Natural killer cell (primary cell): ENCODE results near the gene TMEM150C. TPM values are rescaled to one million over a fixed set of nuclear protein-coding genes. Genes with fewer than 3 reads are reported as not detected.

Experiments used
- ATAC-seq, 3 donors: fragments of 150-1000 bp in 2 of 3; fragments of 200-7000 bp in 1 of 3; cut with Tn5 transposase; 1 replicate in 1 of 3; 2 replicates in 2 of 3; pipeline ENCODE4 v1.10.0; 2021; ENCODE audit warnings: mild to moderate bottlenecking in 2 of 3, moderate library complexity in 2 of 3
- DNase-seq, 2 donors: peaks; one replicate each; pipeline versions ENCODE4 v3.0.0 to v3.0.0-alpha.2; 2013 to 2021; ENCODE audit warnings: mixed read lengths in 1 of 2
- H3K27ac ChIP-seq: one replicate; pipeline ENCODE4 v1.5.1; 2013; ENCODE audit warnings: mild to moderate bottlenecking, low read length
- H3K27me3 ChIP-seq: one replicate; pipeline ENCODE4 v1.6.1; 2013; ENCODE audit warnings: low read length; ENCODE audit not compliant: control insufficient read depth, insufficient read depth
- H3K36me3 ChIP-seq: one replicate; pipeline ENCODE4 v1.6.1; 2013; ENCODE audit warnings: low read length; ENCODE audit not compliant: control insufficient read depth, insufficient read depth
- H3K4me1 ChIP-seq: one replicate; pipeline ENCODE4 v1.6.1; 2013; ENCODE audit warnings: low read length; ENCODE audit not compliant: control insufficient read depth, insufficient read depth
- H3K4me3 ChIP-seq: one replicate; pipeline ENCODE4 v1.5.1; 2013; ENCODE audit warnings: low read length
- H3K9me3 ChIP-seq: one replicate; pipeline ENCODE4 v1.6.1; 2013; ENCODE audit warnings: low read length; ENCODE audit not compliant: control insufficient read depth, insufficient read depth
- H3K27ac Mint-ChIP-seq, 2 donors: one replicate each; pipeline ENCODE4 v1.8.0; 2022; ENCODE audit warnings: mild to moderate bottlenecking in 2 of 2, mixed read lengths in 2 of 2, moderate library complexity in 1 of 2
- H3K27me3 Mint-ChIP-seq, 2 donors: one replicate each; pipeline ENCODE4 v1.8.0; 2022; ENCODE audit warnings: low read depth in 2 of 2, mixed read lengths in 2 of 2
- H3K36me3 Mint-ChIP-seq: one replicate; pipeline ENCODE4 v1.8.0; 2022; ENCODE audit warnings: mixed read lengths
- H3K4me1 Mint-ChIP-seq, 2 donors: one replicate each; pipeline ENCODE4 v1.8.0; 2022; ENCODE audit warnings: mixed read lengths in 2 of 2
- H3K4me3 Mint-ChIP-seq: one replicate; pipeline ENCODE4 v1.8.0; 2022; ENCODE audit warnings: mild to moderate bottlenecking, moderate library complexity, mixed read lengths
- H3K9me3 Mint-ChIP-seq, 2 donors: one replicate each; pipeline ENCODE4 v1.8.0; 2022; ENCODE audit warnings: mixed read lengths in 2 of 2
- WGBS: methylation state at CpG from one replicate; pipeline ENCODE4 v1.1.7; 2013; ENCODE audit warnings: missing lambda C conversion rate; ENCODE audit not compliant: insufficient coverage; 5-methylcytosine and 5-hydroxymethylcytosine counted together
- intact Hi-C: fragments of 100-400 bp; cut with micrococcal nuclease; formaldehyde crosslinking; loops from one replicate; pipeline ENCODE4 v1.14.2; 2022
- total RNA-seq, 4 donors: library from RNA; stranded (reverse); fragments of 120-200 nt in 1 of 4; gene quantifications; one replicate each; pipeline versions ENCODE4 v1.2.3 to v1.2.4, GENCODE V29; 2013 to 2022
- TF ChIP-seq, protein P1 (sequence below): fragments of 200-600 bp; IDR thresholded peaks from one replicate; pipeline ENCODE4 v1.8.0; 2022; ENCODE audit warnings: antibody characterized with exemption

The TMEM150C gene
- total RNA-seq, 3 donors from 2014 or later (not counting 1 experiment from before 2014, with no cell fraction given): not detected

DNA sequence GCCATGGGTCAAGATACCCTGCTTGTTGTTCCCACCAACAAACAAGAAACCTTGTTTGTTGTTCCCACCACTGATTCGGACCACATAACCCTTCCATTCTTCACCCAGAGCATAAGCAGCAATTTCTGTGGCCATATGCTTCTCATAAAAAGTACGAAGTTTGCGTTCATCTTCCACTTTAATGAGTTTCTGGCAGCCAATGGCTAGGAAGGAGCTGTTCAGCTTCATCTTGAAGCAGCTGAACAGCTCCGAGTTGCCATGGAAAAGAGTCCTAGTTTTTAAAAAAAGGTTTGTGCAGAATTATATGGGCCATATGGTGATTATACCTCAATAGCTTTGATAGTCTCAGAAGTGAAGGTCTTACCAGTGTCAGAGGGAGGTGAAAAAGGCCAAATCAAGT lies 66.1 kb downstream of the TMEM150C start:
- intact Hi-C loops: no loop called here
- no peaks in the 10 kb centered on the region for H3K4me1 ChIP-seq
- DNase-seq: no peak
- Mint-ChIP-seq H3K4me1 (no peaks in the 10 kb centered on the region), H3K27ac (no peak overlapping the region), H3K27me3 (no peaks in the 10 kb centered on the region), H3K9me3 (no peaks in the 10 kb centered on the region), H3K4me3 (no peak overlapping the region), H3K36me3 (no peaks in the 10 kb centered on the region)
- no peak for ATAC-seq
- 86% methylated on average over 4 of the region's 4 CpGs for WGBS
- no peaks in the 10 kb centered on the region for H3K9me3 ChIP-seq
- TF ChIP-seq, protein P1, sequence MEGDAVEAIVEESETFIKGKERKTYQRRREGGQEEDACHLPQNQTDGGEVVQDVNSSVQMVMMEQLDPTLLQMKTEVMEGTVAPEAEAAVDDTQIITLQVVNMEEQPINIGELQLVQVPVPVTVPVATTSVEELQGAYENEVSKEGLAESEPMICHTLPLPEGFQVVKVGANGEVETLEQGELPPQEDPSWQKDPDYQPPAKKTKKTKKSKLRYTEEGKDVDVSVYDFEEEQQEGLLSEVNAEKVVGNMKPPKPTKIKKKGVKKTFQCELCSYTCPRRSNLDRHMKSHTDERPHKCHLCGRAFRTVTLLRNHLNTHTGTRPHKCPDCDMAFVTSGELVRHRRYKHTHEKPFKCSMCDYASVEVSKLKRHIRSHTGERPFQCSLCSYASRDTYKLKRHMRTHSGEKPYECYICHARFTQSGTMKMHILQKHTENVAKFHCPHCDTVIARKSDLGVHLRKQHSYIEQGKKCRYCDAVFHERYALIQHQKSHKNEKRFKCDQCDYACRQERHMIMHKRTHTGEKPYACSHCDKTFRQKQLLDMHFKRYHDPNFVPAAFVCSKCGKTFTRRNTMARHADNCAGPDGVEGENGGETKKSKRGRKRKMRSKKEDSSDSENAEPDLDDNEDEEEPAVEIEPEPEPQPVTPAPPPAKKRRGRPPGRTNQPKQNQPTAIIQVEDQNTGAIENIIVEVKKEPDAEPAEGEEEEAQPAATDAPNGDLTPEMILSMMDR: no peak
- no peak overlapping the region for H3K27ac ChIP-seq
- no peaks in the 10 kb centered on the region for H3K27me3 ChIP-seq
- H3K36me3 ChIP-seq: no peaks in the 10 kb centered on the region
- no peak overlapping the region for H3K4me3 ChIP-seq

DNA sequence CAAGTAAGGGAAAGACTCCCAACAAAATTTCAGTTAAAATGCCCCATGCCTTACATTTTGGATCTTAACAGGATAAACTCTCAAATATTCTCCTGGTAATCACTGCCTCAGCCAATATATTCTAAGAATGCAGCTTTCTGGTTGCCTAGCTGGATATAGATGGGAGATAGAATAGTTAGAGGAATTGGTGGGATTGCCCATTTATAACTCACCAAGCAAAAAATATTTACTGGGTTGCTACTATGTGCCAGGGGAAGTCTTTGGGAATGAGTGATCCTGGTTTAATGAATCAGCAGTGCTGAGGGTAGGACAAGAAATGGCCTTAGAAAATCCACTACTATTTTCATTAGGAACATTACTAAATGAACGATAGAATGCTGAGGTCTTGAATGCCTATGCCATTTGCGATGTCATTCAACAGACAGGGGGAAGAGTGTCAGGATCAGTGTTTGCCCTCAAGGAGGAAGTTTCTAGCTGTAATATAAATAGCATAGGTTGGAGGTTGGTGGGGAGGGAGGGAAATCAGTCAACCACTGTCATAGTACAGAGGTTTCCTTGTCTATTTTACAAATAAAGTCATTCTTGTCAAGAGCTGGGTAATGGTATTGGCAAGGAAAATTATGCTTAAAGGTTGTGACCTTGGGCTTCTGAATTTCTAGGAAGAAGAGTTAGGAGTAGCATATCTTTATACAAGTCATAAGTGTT lies 67.9 kb downstream of the TMEM150C start:
- H3K27me3 Mint-ChIP-seq: no peaks in the 10 kb centered on the region
- H3K36me3 ChIP-seq: no peaks in the 10 kb centered on the region
- intact Hi-C loops: no loop called here
- no peak overlapping the region for H3K27ac ChIP-seq
- H3K9me3 ChIP-seq: no peaks in the 10 kb centered on the region
- H3K27me3 ChIP-seq: no peaks in the 10 kb centered on the region
- H3K9me3 Mint-ChIP-seq: no peaks in the 10 kb centered on the region
- no peak overlapping the region for H3K4me3 ChIP-seq
- 84% methylated on average over 2 of the region's 2 CpGs for WGBS
- TF ChIP-seq, protein P1: no peak
- H3K27ac Mint-ChIP-seq: no peak overlapping the region
- no peak overlapping the region for H3K4me3 Mint-ChIP-seq
- no peaks in the 10 kb centered on the region for H3K4me1 Mint-ChIP-seq
- H3K4me1 ChIP-seq: no peaks in the 10 kb centered on the region
- DNase-seq: no peak
- ATAC-seq: no peak
- H3K36me3 Mint-ChIP-seq: no peaks in the 10 kb centered on the region

DNA sequence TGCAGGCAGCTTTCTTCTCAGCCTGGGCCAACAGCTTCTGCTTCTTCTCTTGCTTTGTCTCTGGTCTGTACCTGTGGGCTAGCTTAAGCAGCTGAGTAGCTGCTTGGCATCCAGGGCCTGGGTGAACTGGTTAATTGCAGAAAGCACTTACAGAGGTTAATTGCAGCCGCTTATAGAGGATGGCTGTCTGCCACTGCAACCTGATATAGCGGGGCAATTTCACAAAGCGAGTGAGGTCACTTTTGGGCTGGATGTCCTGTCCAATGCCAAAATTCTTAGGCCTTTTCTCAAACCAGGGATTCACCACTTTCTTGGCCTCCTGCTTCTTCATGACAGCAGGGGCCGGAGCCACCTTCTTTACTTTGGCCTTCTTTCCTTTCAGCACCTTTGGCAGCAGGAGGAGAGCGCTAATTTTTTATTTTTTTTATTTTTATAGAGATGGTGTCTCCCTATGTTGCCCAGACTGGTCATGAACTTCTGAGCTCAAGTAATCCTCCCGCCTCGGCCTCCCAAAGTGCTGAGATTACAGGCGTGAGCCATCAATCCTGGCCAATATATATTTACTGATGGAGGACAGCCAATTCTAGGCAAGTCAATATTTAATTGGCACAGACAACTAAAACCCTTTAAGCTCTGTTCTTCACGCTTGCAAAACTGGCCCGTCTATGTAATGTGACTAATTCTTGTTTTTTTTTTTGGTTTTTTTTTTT lies 70.4 kb downstream of the TMEM150C start:
- Mint-ChIP-seq H3K9me3 (no peaks in the 10 kb centered on the region), H3K27me3 (no peaks in the 10 kb centered on the region), H3K36me3 (no peaks in the 10 kb centered on the region), H3K4me3 (no peak overlapping the region), H3K4me1 (no peaks in the 10 kb centered on the region), H3K27ac (no peak overlapping the region)
- ATAC-seq (no peak), DNase-seq (no peak)
- WGBS: 96% methylated on average over 9 of the region's 10 CpGs
- H3K27ac ChIP-seq: no peak overlapping the region
- TF ChIP-seq, protein P1: no peak
- no peaks in the 10 kb centered on the region for H3K27me3 ChIP-seq
- no peak overlapping the region for H3K4me3 ChIP-seq
- intact Hi-C loops: no loop called here
- no peaks in the 10 kb centered on the region for H3K9me3 ChIP-seq
- no peaks in the 10 kb centered on the region for H3K4me1 ChIP-seq
- H3K36me3 ChIP-seq: no peaks in the 10 kb centered on the region
